Glutamatergic neuron (in vitro differentiated cells): ENCODE data around the gene CREB3. TPM values are rescaled to one million over a fixed set of nuclear protein-coding genes. Genes with fewer than 3 reads are reported as not detected.

Source experiments
- DNase-seq: peaks from one replicate; pipeline ENCODE4 v3.0.0; 2022
- H3K27ac Mint-ChIP-seq: one replicate; pipeline ENCODE4 v1.8.0; 2020; ENCODE audit warnings: mild to moderate bottlenecking, mixed read lengths, inconsistent platforms; ENCODE audit not compliant: unreplicated experiment
- H3K27me3 Mint-ChIP-seq: one replicate; pipeline ENCODE4 v1.8.0; 2020; ENCODE audit warnings: mild to moderate bottlenecking, moderate library complexity, mixed read lengths, inconsistent platforms; ENCODE audit not compliant: unreplicated experiment
- H3K36me3 Mint-ChIP-seq: one replicate; pipeline ENCODE4 v1.8.0; 2020; ENCODE audit warnings: mild to moderate bottlenecking, mixed read lengths, inconsistent platforms; ENCODE audit not compliant: unreplicated experiment
- H3K4me1 Mint-ChIP-seq: one replicate; pipeline ENCODE4 v1.8.0; 2020; ENCODE audit warnings: mild to moderate bottlenecking, low read depth, mixed read lengths, inconsistent platforms; ENCODE audit not compliant: unreplicated experiment
- H3K4me3 Mint-ChIP-seq: one replicate; pipeline ENCODE4 v1.8.0; 2020; ENCODE audit warnings: mild to moderate bottlenecking, mixed read lengths, inconsistent platforms; ENCODE audit not compliant: unreplicated experiment
- H3K9me3 Mint-ChIP-seq: one replicate; pipeline ENCODE4 v1.8.0; 2020; ENCODE audit warnings: mild to moderate bottlenecking, moderate library complexity, mixed read lengths, inconsistent platforms; ENCODE audit not compliant: unreplicated experiment
- total RNA-seq: library from RNA; stranded (reverse); fragmentation: NEBNext Ultra II Directional; extraction: Animal tissue kit (Norgen Biotek cat#: 25700); gene quantifications from one replicate; pipeline ENCODE4 v1.2.1, GENCODE V29; 2021; ENCODE audit not compliant: unreplicated experiment
- TF ChIP-seq, protein P1 (sequence below): fragments of 200-600 bp; sonication (generic); IDR thresholded peaks from one replicate; pipeline ENCODE4 v1.5.0; 2021; ENCODE audit not compliant: partially characterized antibody, unreplicated experiment

CREB3 gene
- total RNA-seq, 1 donor from 2014 or later, result 32.0 TPM

DNA sequence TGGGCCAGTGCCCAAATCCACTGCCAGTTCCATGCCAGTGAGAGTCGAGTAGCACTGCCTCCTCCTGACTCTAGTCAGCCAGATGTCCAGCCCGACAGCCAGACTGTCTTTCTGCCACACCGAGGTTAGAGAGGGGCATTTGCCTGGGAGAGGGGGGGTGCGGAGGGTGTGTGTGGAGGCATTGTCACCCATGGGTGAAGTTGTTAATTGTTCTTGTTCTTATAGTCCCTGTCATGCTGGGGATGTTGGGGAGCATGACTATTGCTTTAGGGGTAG, 17.7 kb downstream of the CREB3 start:
- peak overlapping the region; percentile 59 for H3K27ac Mint-ChIP-seq
- H3K9me3 Mint-ChIP-seq, result peaks cover 15% of the 10 kb centered on the region
- TF ChIP-seq, protein P1, sequence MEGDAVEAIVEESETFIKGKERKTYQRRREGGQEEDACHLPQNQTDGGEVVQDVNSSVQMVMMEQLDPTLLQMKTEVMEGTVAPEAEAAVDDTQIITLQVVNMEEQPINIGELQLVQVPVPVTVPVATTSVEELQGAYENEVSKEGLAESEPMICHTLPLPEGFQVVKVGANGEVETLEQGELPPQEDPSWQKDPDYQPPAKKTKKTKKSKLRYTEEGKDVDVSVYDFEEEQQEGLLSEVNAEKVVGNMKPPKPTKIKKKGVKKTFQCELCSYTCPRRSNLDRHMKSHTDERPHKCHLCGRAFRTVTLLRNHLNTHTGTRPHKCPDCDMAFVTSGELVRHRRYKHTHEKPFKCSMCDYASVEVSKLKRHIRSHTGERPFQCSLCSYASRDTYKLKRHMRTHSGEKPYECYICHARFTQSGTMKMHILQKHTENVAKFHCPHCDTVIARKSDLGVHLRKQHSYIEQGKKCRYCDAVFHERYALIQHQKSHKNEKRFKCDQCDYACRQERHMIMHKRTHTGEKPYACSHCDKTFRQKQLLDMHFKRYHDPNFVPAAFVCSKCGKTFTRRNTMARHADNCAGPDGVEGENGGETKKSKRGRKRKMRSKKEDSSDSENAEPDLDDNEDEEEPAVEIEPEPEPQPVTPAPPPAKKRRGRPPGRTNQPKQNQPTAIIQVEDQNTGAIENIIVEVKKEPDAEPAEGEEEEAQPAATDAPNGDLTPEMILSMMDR, result no peak
- H3K36me3 Mint-ChIP-seq, result no peaks in the 10 kb centered on the region
- H3K27me3 Mint-ChIP-seq, result peaks cover 13% of the 10 kb centered on the region
- peak overlapping the region; percentile 94 for H3K4me3 Mint-ChIP-seq
- peaks cover 20% of the 10 kb centered on the region for H3K4me1 Mint-ChIP-seq
- DNase-seq, result no peak

DNA sequence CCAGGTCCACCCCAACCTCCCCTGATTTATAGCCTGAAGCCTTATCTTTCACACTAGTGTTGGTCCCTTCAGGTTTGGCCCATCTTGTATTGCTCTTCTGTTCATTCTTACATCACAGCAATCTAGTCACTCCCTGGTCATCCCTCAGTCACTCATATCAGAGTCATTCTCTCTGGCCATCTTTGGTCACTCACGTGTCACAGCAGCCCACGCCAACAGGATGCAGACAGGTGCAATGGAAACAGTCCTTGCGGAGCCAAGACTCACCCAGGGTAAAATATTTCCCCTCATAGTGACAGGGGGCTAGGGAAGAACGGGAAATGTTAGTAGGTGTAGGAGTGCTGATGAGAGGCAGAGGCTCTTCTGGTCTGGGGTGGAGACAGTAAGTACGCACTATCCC, 21.0 kb downstream of the CREB3 start:
- H3K4me1 Mint-ChIP-seq, result peaks cover 7% of the 10 kb centered on the region
- TF ChIP-seq, protein P1, result no peak
- H3K27me3 Mint-ChIP-seq, result peaks cover 19% of the 10 kb centered on the region
- no peak overlapping the region for H3K27ac Mint-ChIP-seq
- peaks cover 4% of the 10 kb centered on the region for H3K36me3 Mint-ChIP-seq
- H3K9me3 Mint-ChIP-seq, result peaks cover 13% of the 10 kb centered on the region
- peak overlapping the region; percentile 35 for H3K4me3 Mint-ChIP-seq
- DNase-seq, result no peak

DNA sequence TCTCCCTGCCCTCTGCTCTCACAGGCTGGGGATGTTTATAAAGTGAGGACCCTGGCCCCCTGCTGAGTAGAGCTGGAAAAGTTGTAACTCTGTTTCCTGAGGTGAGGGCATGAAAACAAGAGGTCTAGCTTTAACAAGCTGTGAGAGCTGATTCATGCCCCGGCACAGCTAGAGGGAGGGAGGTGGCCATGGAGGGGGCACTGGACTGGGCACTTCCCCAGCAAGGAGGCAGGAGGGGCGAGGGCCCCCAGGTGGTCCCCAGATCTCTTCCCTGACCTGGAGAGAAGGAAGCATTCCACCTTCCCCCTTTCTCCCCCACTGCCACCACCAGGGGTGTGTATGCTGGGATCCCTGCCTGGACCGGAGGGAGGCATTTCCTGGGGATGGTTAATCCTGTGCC, 21.8 kb downstream of the CREB3 start, which contains the start of gene MSMP:
Gene MSMP (minus strand): TSS at position 13 of the 400 bp plus-strand sequence. CDS start 147 bp downstream, outside the sequence.
- TF ChIP-seq, protein P1, result no peak
- Mint-ChIP-seq H3K4me1 (peaks cover 7% of the 10 kb centered on the region), H3K9me3 (peaks cover 15% of the 10 kb centered on the region), H3K36me3 (peaks cover 4% of the 10 kb centered on the region), H3K27me3 (peaks cover 19% of the 10 kb centered on the region), H3K4me3 (peak within 1 kb of the TSS; percentile 35), H3K27ac (no peak within 1 kb of the TSS)
- DNase-seq, result no peak

DNA sequence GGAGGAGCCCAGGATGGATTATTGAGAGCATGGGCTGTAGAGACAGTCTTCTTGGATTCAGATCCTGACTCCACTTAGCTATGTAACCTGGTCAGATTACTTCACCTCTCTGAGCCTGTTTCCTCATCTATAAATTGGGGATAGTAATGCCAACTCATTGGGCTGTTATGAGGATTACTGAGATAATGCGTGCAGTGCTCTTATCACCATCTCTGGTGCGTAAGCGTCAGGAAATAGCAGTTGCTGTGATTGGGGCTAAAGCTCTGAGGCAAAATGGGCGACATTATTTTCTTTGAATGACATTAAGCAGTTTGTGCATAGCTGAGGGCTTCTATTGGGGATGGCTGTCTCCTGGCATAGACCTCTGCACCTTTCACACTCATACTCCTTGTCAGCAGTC, 22.6 kb downstream of the CREB3 start:
- peaks cover 4% of the 10 kb centered on the region for H3K36me3 Mint-ChIP-seq
- H3K4me1 Mint-ChIP-seq, result peaks cover 8% of the 10 kb centered on the region
- TF ChIP-seq, protein P1, result no peak
- peaks cover 16% of the 10 kb centered on the region for H3K27me3 Mint-ChIP-seq
- no peak overlapping the region for H3K27ac Mint-ChIP-seq
- DNase-seq, result no peak
- H3K9me3 Mint-ChIP-seq, result peaks cover 17% of the 10 kb centered on the region
- H3K4me3 Mint-ChIP-seq, result no peak overlapping the region

DNA sequence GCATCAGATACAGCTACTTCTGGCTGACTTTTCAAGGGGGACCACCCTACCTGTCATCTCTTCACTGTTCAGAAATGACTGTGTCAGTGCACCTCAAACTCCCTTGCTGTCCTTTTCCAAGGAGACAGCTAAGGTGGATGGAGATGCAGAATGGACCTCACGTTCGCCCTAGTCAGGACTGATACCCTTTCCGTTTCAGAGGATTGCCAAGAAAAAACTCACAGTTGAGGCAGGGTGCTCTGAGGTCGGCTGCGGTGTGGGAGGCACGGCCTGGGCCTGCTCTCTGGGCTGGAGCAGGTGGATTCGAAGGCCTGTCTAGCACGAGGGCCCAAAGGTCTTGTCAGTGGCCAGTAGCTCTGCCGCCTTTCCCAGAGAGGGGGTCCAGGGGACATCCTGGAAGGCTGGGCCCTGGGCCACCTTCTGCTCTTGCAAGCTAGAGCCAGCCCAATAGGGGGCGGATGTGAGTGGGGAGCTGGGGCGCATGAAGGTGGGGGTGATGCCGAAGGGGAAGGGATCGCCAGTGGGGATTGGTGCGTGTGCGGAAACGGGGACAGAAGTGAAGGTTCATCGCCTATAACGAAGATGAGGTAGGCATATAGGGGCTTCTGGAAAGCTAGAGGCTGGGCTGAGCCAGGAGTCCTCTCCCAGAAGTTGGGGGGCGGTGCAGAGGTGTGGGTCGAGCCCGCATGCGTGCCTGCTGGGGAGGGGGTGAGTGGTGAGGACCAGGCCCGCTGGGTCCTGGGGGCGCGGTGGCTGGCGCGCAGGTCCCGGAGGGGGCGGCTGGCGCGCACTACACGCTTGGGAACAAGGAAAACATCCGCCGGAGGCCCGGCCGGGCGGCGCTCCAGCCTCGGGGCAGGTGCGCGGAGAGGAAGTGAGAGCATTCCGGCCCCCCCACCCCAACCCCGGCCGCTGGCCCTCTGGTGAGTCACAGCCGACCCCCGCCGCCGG, 24.1 kb downstream of the CREB3 start:
- H3K27ac Mint-ChIP-seq, result peak overlapping the region; percentile 75
- H3K27me3 Mint-ChIP-seq, result peaks cover 14% of the 10 kb centered on the region
- peak; percentile 65 for DNase-seq
- H3K36me3 Mint-ChIP-seq, result peaks cover 4% of the 10 kb centered on the region
- peaks cover 17% of the 10 kb centered on the region for H3K9me3 Mint-ChIP-seq
- TF ChIP-seq, protein P1, result peak; percentile 27
- H3K4me1 Mint-ChIP-seq, result peaks cover 8% of the 10 kb centered on the region
- H3K4me3 Mint-ChIP-seq, result peak overlapping the region; percentile 96
